Breast epithelium (tissue), 3 donors: Measurements from ENCODE around the gene SLC16A14.

ENCODE experiments used
- CTCF ChIP-seq, 3 donors: fragments of 450-650 bp; IDR thresholded peaks; one replicate each; pipeline ENCODE4 v1.5.1; 2016 to 2017; ENCODE audit warnings: antibody characterized with exemption in 3 of 3, mild to moderate bottlenecking in 3 of 3, moderate library complexity in 3 of 3
- POLR2A ChIP-seq: fragments of 450-650 bp; IDR thresholded peaks from one replicate; pipeline ENCODE4 v1.6.1; 2016; ENCODE audit warnings: antibody characterized with exemption, mild to moderate bottlenecking, moderate library complexity

DNA sequence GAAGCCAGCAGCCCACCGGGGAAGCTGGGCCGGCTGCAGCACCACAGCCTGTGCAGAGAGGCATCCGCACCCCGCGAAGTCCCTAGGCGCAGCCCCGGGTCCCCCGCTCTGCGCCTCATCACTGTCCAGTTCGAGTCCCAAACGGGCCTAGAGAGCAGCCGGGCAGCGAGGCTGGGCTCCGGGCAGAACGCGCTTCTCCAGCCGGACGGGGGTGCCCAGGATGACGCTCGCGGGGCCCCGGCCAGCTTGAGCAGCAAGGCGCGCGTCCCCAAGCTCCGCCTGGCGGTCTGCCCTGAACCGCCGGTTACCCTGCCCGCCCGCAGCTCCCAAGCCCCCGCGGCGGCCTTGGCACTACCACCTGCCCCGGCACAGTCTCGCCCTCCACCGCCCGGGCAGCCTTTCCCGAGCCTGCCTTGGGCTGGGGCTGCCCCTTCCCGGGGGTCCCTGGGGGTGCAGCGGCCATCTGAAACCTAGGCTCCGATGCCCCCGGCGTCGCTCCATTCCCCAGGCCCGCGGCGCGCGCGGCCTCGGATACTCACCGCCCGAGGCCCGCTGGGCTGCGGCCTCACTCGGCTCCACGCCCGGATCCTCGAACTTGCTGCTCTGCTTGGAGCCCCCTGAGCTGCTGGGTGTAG lies 591 bp downstream of the SLC16A14 start:
- TF ChIP-seq CTCF (IDR thresholded peaks at IDR 0.05) (no peak), POLR2A (no peak)
